OCI-LY3 (cell line): ENCODE measurements around the gene SELPLG.

Source experiments
- H2AFZ ChIP-seq: fragments of 200-600, 300-600 bp; shearing (Covaris generic); 2 replicates; pipeline ENCODE4 v1.6.0; 2014; ENCODE audit warnings: antibody characterized with exemption, low read depth, low read length
- H3K27ac ChIP-seq: fragments of 200-600, 300-600 bp; sonication (generic); 2 replicates; pipeline ENCODE4 v1.5.1; 2014; ENCODE audit warnings: mild to moderate bottlenecking, low read length, moderate library complexity, mixed read lengths
- H3K27me3 ChIP-seq: fragments of 200-600, 300-600 bp; sonication (generic); 2 replicates; pipeline ENCODE4 v1.6.1; 2014; ENCODE audit warnings: low read depth, low read length, mixed read lengths
- H3K36me3 ChIP-seq: fragments of 200-600, 300-600 bp; sonication (generic); replicated peaks from 2 replicates; pipeline ENCODE3; 2014; ENCODE audit warnings: low read depth, low read length, mixed read lengths
- H3K4me1 ChIP-seq: fragments of 300-600, 200-600 bp; sonication (generic); 2 replicates; pipeline ENCODE4 v1.6.1; 2014; ENCODE audit warnings: low read length, mixed read lengths
- H3K4me2 ChIP-seq: fragments of 200-600, 300-600 bp; sonication (generic); 2 replicates; pipeline ENCODE4 v1.6.1; 2014; ENCODE audit warnings: low read length, mixed read lengths
- H3K4me3 ChIP-seq: fragments of 300-600, 200-600 bp; sonication (generic); 2 replicates; pipeline ENCODE4 v1.5.1; 2014; ENCODE audit warnings: antibody characterized with exemption, mild to moderate bottlenecking, low read length, moderate library complexity
- H3K79me2 ChIP-seq: fragments of 300-600, 200-600 bp; shearing (Covaris generic); 2 replicates; pipeline ENCODE4 v1.6.1; 2014; ENCODE audit warnings: mild to moderate bottlenecking, low read length, mixed read lengths
- H3K9ac ChIP-seq: fragments of 300-600, 200-600 bp; shearing (Covaris generic); 2 replicates; pipeline ENCODE4 v1.6.0; 2014; ENCODE audit warnings: mild to moderate bottlenecking, low read length, moderate library complexity
- H3K9me3 ChIP-seq: fragments of 200-600, 300-600 bp; shearing (Covaris generic); 2 replicates; pipeline ENCODE4 v1.6.1; 2014; ENCODE audit warnings: low read length, mixed read lengths; ENCODE audit not compliant: insufficient read depth
- H4K20me1 ChIP-seq: fragments of 200-600, 300-600 bp; sonication (generic); 2 replicates; pipeline ENCODE4 v1.6.1; 2016; ENCODE audit warnings: low read length, mixed read lengths; ENCODE audit not compliant: insufficient read depth
- EZH2phosphoT487 ChIP-seq: fragments of 200-600 bp; shearing (Covaris generic); IDR thresholded peaks from 2 replicates; pipeline ENCODE4 v1.6.1; 2018; ENCODE audit warnings: antibody characterized with exemption, mixed run types, low read depth
- TF ChIP-seq, protein P1 (sequence below): fragments of 200-600, 300-600 bp; sonication (generic); IDR thresholded peaks from 2 replicates; pipeline ENCODE4 v1.5.1; 2014; ENCODE audit warnings: antibody characterized with exemption, low read length, low read depth

SELPLG gene

GRCh38 chr12:108606492-108606891 lies 27.2 kb downstream of the SELPLG start:
- no peak overlapping the region for H3K27ac ChIP-seq
- no peaks in the 10 kb centered on the region for H3K36me3 ChIP-seq
- no peak for TF ChIP-seq EZH2phosphoT487
- TF ChIP-seq, protein P1, sequence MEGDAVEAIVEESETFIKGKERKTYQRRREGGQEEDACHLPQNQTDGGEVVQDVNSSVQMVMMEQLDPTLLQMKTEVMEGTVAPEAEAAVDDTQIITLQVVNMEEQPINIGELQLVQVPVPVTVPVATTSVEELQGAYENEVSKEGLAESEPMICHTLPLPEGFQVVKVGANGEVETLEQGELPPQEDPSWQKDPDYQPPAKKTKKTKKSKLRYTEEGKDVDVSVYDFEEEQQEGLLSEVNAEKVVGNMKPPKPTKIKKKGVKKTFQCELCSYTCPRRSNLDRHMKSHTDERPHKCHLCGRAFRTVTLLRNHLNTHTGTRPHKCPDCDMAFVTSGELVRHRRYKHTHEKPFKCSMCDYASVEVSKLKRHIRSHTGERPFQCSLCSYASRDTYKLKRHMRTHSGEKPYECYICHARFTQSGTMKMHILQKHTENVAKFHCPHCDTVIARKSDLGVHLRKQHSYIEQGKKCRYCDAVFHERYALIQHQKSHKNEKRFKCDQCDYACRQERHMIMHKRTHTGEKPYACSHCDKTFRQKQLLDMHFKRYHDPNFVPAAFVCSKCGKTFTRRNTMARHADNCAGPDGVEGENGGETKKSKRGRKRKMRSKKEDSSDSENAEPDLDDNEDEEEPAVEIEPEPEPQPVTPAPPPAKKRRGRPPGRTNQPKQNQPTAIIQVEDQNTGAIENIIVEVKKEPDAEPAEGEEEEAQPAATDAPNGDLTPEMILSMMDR, result no peak
- no peak overlapping the region for H3K9ac ChIP-seq
- no peaks in the 10 kb centered on the region for H3K4me1 ChIP-seq
- no peak overlapping the region for H3K4me2 ChIP-seq
- no peak overlapping the region for H2AFZ ChIP-seq
- no peaks in the 10 kb centered on the region for H4K20me1 ChIP-seq
- no peak overlapping the region for H3K4me3 ChIP-seq
- no peaks in the 10 kb centered on the region for H3K79me2 ChIP-seq
- H3K9me3 ChIP-seq, result no peaks in the 10 kb centered on the region
- H3K27me3 ChIP-seq, result peaks cover 12% of the 10 kb centered on the region

GRCh38 chr12:108605690-108606406 lies 27.8 kb downstream of the SELPLG start:
- Histone ChIP-seq H3K27ac (no peak overlapping the region), H2AFZ (no peak overlapping the region), H3K4me1 (no peaks in the 10 kb centered on the region), H3K79me2 (no peaks in the 10 kb centered on the region), H4K20me1 (no peaks in the 10 kb centered on the region), H3K9me3 (no peaks in the 10 kb centered on the region), H3K27me3 (peaks cover 12% of the 10 kb centered on the region), H3K4me3 (no peak overlapping the region), H3K4me2 (no peak overlapping the region), H3K9ac (no peak overlapping the region), H3K36me3 (no peaks in the 10 kb centered on the region)
- TF ChIP-seq, protein P1, result no peak
- no peak for TF ChIP-seq EZH2phosphoT487

- Histone ChIP-seq H4K20me1 (no peaks in the 10 kb centered on the region), H2AFZ (no peak overlapping the region), H3K9me3 (no peaks in the 10 kb centered on the region), H3K4me2 (no peak overlapping the region), H3K9ac (no peak overlapping the region), H3K27me3 (peaks cover 12% of the 10 kb centered on the region), H3K27ac (no peak overlapping the region), H3K79me2 (no peaks in the 10 kb centered on the region), H3K4me1 (no peaks in the 10 kb centered on the region), H3K36me3 (no peaks in the 10 kb centered on the region), H3K4me3 (no peak overlapping the region)
- TF ChIP-seq EZH2phosphoT487, result no peak
- TF ChIP-seq, protein P1, result no peak
These were observed 28.5 kb downstream of the SELPLG start for GRCh38 chr12:108605000-108605689.

GRCh38 chr12:108604208-108604941 lies 29.3 kb downstream of the SELPLG start:
- TF ChIP-seq, protein P1, result no peak
- TF ChIP-seq EZH2phosphoT487, result no peak
- Histone ChIP-seq H3K9ac (no peak overlapping the region), H2AFZ (no peak overlapping the region), H3K79me2 (no peaks in the 10 kb centered on the region), H3K4me2 (no peak overlapping the region), H3K27me3 (peaks cover 12% of the 10 kb centered on the region), H3K4me3 (no peak overlapping the region), H3K9me3 (no peaks in the 10 kb centered on the region), H3K27ac (no peak overlapping the region), H3K36me3 (no peaks in the 10 kb centered on the region), H4K20me1 (no peaks in the 10 kb centered on the region), H3K4me1 (no peaks in the 10 kb centered on the region)
